H1 (cell line): Measurements from ENCODE around the gene DYSF. TPM values are rescaled to one million over a fixed set of nuclear protein-coding genes. Genes with fewer than 3 reads are reported as not detected.
A peak's percentile ranks its signal among the peaks of the same experiment; 100 is the strongest.

Source experiments
- CTCF ChIA-PET: fragments of 300-600 bp; sonication (Branson Sonifier 250); formaldehyde crosslinking; loops from one replicate; lab custom pipeline; 2021; ENCODE audit not compliant: partially characterized antibody; lab: Charles Lee
- POLR2A ChIA-PET: fragments of 300-600 bp; sonication (Branson Sonifier 250); formaldehyde crosslinking; loops from one replicate; lab custom pipeline; 2021; ENCODE audit warnings: inconsistent platforms; ENCODE audit not compliant: partially characterized antibody; lab: Charles Lee
- DNase-seq, 2 experiments: peaks; one replicate each; pipeline versions ENCODE4 v3.0.0 to v3.0.0-alpha.2; 2010 to 2022; ENCODE audit warnings: low spot score in 2 of 2, low read depth in 1 of 2, mixed read lengths in 1 of 2
- FAIRE-seq: peaks from 2 replicates; lab custom pipeline; 2011; peaks lifted over from hg19 to GRCh38; lab: Jason Lieb, UNC
- H2AFZ ChIP-seq: 2 replicates; pipeline ENCODE4 v1.8.1; 2012; ENCODE audit warnings: low read length, inconsistent platforms
- H2AK5ac ChIP-seq: 2 replicates; pipeline ENCODE4 v1.6.1; 2013; ENCODE audit warnings: low read depth, low read length
- H2BK120ac ChIP-seq: replicated peaks from 2 replicates; pipeline ENCODE3; 2013; ENCODE audit warnings: low read depth, low read length, inconsistent platforms
- H2BK12ac ChIP-seq: 2 replicates; pipeline ENCODE4 v1.6.1; 2013; ENCODE audit warnings: low read depth, low read length
- H2BK15ac ChIP-seq: 2 replicates; pipeline ENCODE4 v1.6.1; 2013; ENCODE audit warnings: low read length
- H2BK20ac ChIP-seq: 2 replicates; pipeline ENCODE4 v1.6.1; 2013; ENCODE audit warnings: low read length
- H2BK5ac ChIP-seq: 2 replicates; pipeline ENCODE4 v1.6.1; 2013; ENCODE audit warnings: low read depth, low read length
- H3K14ac ChIP-seq: 2 replicates; pipeline ENCODE4 v1.6.1; 2013; ENCODE audit warnings: inconsistent platforms; ENCODE audit not compliant: insufficient read length
- H3K18ac ChIP-seq: 2 replicates; pipeline ENCODE4 v1.6.1; 2013; ENCODE audit warnings: low read length; ENCODE audit errors: extremely low read depth
- H3K23ac ChIP-seq: 2 replicates; pipeline ENCODE4 v1.6.1; 2013; ENCODE audit warnings: inconsistent platforms; ENCODE audit not compliant: insufficient read length
- H3K23me2 ChIP-seq: 2 replicates; pipeline ENCODE4 v1.6.1; 2013; ENCODE audit warnings: low read depth, low read length
- H3K27ac ChIP-seq: 2 replicates; pipeline ENCODE4 v1.6.1; 2011; ENCODE audit warnings: low read depth, low read length, inconsistent platforms
- H3K27me3 ChIP-seq, 4 experiments: replicated peaks in 1 of 4; 1 replicate in 1 of 4; 2 replicates in 3 of 4; pipeline versions ENCODE4 v1.6.1 to v1.8.1; 2011 to 2013; ENCODE audit warnings: low read length in 3 of 4, mild to moderate bottlenecking in 3 of 4, inconsistent platforms in 2 of 4, mixed read lengths in 2 of 4, moderate library complexity in 1 of 4; ENCODE audit not compliant: control insufficient read depth in 3 of 4, insufficient read depth in 3 of 4; ENCODE audit errors: extremely low read depth in 1 of 4
- H3K36me3 ChIP-seq, 4 experiments: 2 replicates each; pipeline versions ENCODE4 v1.6.1 to v1.8.1; 2011 to 2013; ENCODE audit warnings: mild to moderate bottlenecking in 4 of 4, low read length in 3 of 4, moderate library complexity in 2 of 4, control low read depth in 1 of 4, inconsistent platforms in 1 of 4; ENCODE audit not compliant: insufficient read depth in 4 of 4, control insufficient read depth in 2 of 4
- H3K4ac ChIP-seq: replicated peaks from 2 replicates; pipeline ENCODE3; 2013; ENCODE audit warnings: low read length, low read depth, mixed read lengths, inconsistent platforms; ENCODE audit not compliant: insufficient read length
- H3K4me1 ChIP-seq, 4 experiments: replicated peaks in 1 of 4; 1 replicate in 1 of 4; 2 replicates in 3 of 4; pipeline versions ENCODE4 v1.6.1 to v1.8.1; 2011 to 2013; ENCODE audit warnings: low read length in 3 of 4, inconsistent platforms in 2 of 4, mixed read lengths in 1 of 4; ENCODE audit not compliant: insufficient read depth in 4 of 4, control insufficient read depth in 3 of 4
- H3K4me2 ChIP-seq, 2 experiments: 2 replicates each; pipeline versions ENCODE4 v1.6.1 to v1.8.1; 2011 to 2013; ENCODE audit warnings: low read depth in 2 of 2, low read length in 2 of 2, control low read depth in 1 of 2, inconsistent platforms in 1 of 2, mild to moderate bottlenecking in 1 of 2; ENCODE audit not compliant: insufficient read depth in 1 of 2
- H3K4me3 ChIP-seq, 4 experiments: fragments of 200-600, 300-600 bp in 1 of 4; sonication (generic), shearing (Covaris generic), sonication (Bioruptor Twin) in 1 of 4; 2 replicates each; pipeline versions ENCODE4 v1.5.1 to v1.8.1; 2011 to 2016; ENCODE audit warnings: low read length in 4 of 4, low read depth in 3 of 4, control low read depth in 2 of 4, inconsistent platforms in 2 of 4, mild to moderate bottlenecking in 2 of 4, mixed read lengths in 1 of 4, moderate library complexity in 1 of 4; ENCODE audit not compliant: insufficient read depth in 2 of 4; ENCODE audit errors: extremely low read depth in 1 of 4
- H3K56ac ChIP-seq: replicated peaks from 2 replicates; pipeline ENCODE3; 2013; ENCODE audit warnings: low read depth, mild to moderate bottlenecking, mixed read lengths, low read length, inconsistent platforms; ENCODE audit not compliant: insufficient read length
- H3K79me1 ChIP-seq: 2 replicates; pipeline ENCODE4 v1.6.1; 2013; ENCODE audit warnings: low read depth, low read length, control low read depth
- H3K79me2 ChIP-seq, 2 experiments: 2 replicates each; pipeline versions ENCODE4 v1.6.1 to v1.8.1; 2012 to 2013; ENCODE audit warnings: low read length in 2 of 2, mild to moderate bottlenecking in 2 of 2, inconsistent platforms in 1 of 2; ENCODE audit not compliant: insufficient read depth in 2 of 2, control insufficient read depth in 1 of 2
- H3K9ac ChIP-seq, 4 experiments: replicated peaks in 1 of 4; 1 replicate in 1 of 4; 2 replicates in 3 of 4; pipeline versions ENCODE4 v1.6.1 to v1.8.1; 2011 to 2013; ENCODE audit warnings: low read depth in 3 of 4, low read length in 3 of 4, control low read depth in 2 of 4, mild to moderate bottlenecking in 2 of 4, moderate library complexity in 2 of 4, inconsistent platforms in 1 of 4; ENCODE audit errors: extremely low read depth in 1 of 4
- H3K9me3 ChIP-seq, 2 experiments: 2 replicates each; pipeline versions ENCODE4 v1.6.1 to v1.8.1; 2012 to 2013; ENCODE audit warnings: mild to moderate bottlenecking in 2 of 2, moderate library complexity in 2 of 2, control low read depth in 1 of 2, inconsistent platforms in 1 of 2, low read depth in 1 of 2, low read length in 1 of 2, mixed read lengths in 1 of 2; ENCODE audit not compliant: insufficient read depth in 2 of 2
- H4K20me1 ChIP-seq, 2 experiments: replicated peaks in 1 of 2; 2 replicates each; pipeline versions ENCODE3 to v1.8.1; 2011 to 2013; ENCODE audit warnings: inconsistent platforms in 2 of 2, low read length in 2 of 2, mild to moderate bottlenecking in 1 of 2; ENCODE audit not compliant: insufficient read depth in 2 of 2, control insufficient read depth in 1 of 2
- H4K5ac ChIP-seq: 2 replicates; pipeline ENCODE4 v1.6.1; 2013; ENCODE audit warnings: low read length, low read depth, mixed read lengths, inconsistent platforms; ENCODE audit not compliant: insufficient read length
- H4K8ac ChIP-seq: 2 replicates; pipeline ENCODE4 v1.8.0; 2013; ENCODE audit warnings: mild to moderate bottlenecking, moderate library complexity, low read length, inconsistent platforms; ENCODE audit not compliant: insufficient read depth; ENCODE audit errors: extremely low read depth
- H4K91ac ChIP-seq: replicated peaks from 2 replicates; pipeline ENCODE3; 2013; ENCODE audit warnings: low read length, mixed read lengths, inconsistent platforms; ENCODE audit not compliant: insufficient read length
- BACH1 ChIP-seq: IDR thresholded peaks from 2 replicates; pipeline ENCODE4 v1.6.1; 2012; ENCODE audit warnings: low read length, improper control_type of control experiment
- RNF2 ChIP-seq: fragments of 200-900, 300-1000 bp; sonication (generic); IDR thresholded peaks from 2 replicates; pipeline ENCODE4 v1.7.1; 2016; ENCODE audit warnings: borderline replicate concordance, low read depth, mild to moderate bottlenecking, antibody characterized with exemption, low read length; ENCODE audit not compliant: poor library complexity, severe bottlenecking; ENCODE audit errors: missing control alignments
- TBP ChIP-seq: IDR thresholded peaks from 2 replicates; pipeline ENCODE4 v1.6.1; 2011; ENCODE audit warnings: low read depth, low read length, improper control_type of control experiment
- WGBS, 2 experiments: shearing (Covaris generic) in 1 of 2; methylation state at CpG; one replicate each; pipeline versions ENCODE4 v1.1.6 to v1.1.7; 2013 to 2015; ENCODE audit warnings: low lambda C conversion rate in 2 of 2, mixed read lengths in 2 of 2, inconsistent platforms in 1 of 2, low coverage in 1 of 2, missing lambda C conversion rate in 1 of 2; ENCODE audit not compliant: insufficient replicate concordance in 2 of 2, insufficient coverage in 1 of 2, insufficient read length in 1 of 2; ENCODE audit errors: extremely low coverage in 1 of 2, missing lambda C conversion rate in 1 of 2; 5-methylcytosine and 5-hydroxymethylcytosine counted together
- polyA plus RNA-seq, 7 experiments: library from polyadenylated mRNA; depleted of rRNA in 3 of 7; stranded (reverse) in 5 of 7; unstranded in 2 of 7; fragments of >200 nt in 5 of 7; fragments of 200-250 nt in 2 of 7; gene quantifications; 1 replicate in 5 of 7; 2 replicates in 1 of 7; 4 replicates in 1 of 7; pipeline versions ENCODE4 v1.2.1 to v1.2.3, GENCODE V29; 2011 to 2013; ENCODE audit warnings: missing spikeins in 2 of 7, mixed read lengths in 2 of 7
- total RNA-seq: library from RNA; stranded (reverse); fragmentation: NEBNext Ultra II Directional; extraction: Animal tissue kit (Norgen Biotek cat#: 25700); gene quantifications from 2 replicates; pipeline ENCODE4 v1.2.1, GENCODE V29; 2021

The DYSF gene
- total and polyA plus RNA-seq, 2 of the 8 experiments (the other 6 are each of a cell fraction or from before 2014, with no cell fraction given), result 5.8 to 7.1 TPM

- ChIA-PET POLR2A (interaction anchor here (1.6 to 7.3 kb wide), 3 partner anchors 11 to 134 kb away, joined by 4 to 51 read pairs (median 4); partner anchors contain the start of genes DYSF and ZNF638), CTCF (interaction anchor here (4.3 to 11.9 kb wide), 3 partner anchors 10 to 43 kb away, joined by 47 to 238 read pairs (median 66); partner anchors contain the start of gene DYSF)
- H3K27ac ChIP-seq, result no peak overlapping the region
- H3K4ac ChIP-seq, result no peak overlapping the region
- H2BK5ac ChIP-seq, result no peak overlapping the region
- H3K18ac ChIP-seq, result 0 out of 2 replicates have a peak overlapping the region, but pooled peaks have one; percentile 14
- H3K9me3 ChIP-seq, result no peaks in the 10 kb centered on the region
- TF ChIP-seq RNF2 (peak; percentile 41), TBP (no peak), BACH1 (no peak)
- FAIRE-seq (no peak), DNase-seq (no peak)
- no peak overlapping the region for H3K9ac ChIP-seq
- H4K8ac ChIP-seq, result no peak overlapping the region
- no peak overlapping the region for H2BK12ac ChIP-seq
- no peak overlapping the region for H4K91ac ChIP-seq
- H3K14ac ChIP-seq, result no peak overlapping the region
- H2BK15ac ChIP-seq, result 0 out of 2 replicates have a peak overlapping the region, but pooled peaks have one; percentile 8
- H2AFZ ChIP-seq, result no peak overlapping the region
- H4K5ac ChIP-seq, result no peak overlapping the region
- no peak overlapping the region for H2BK20ac ChIP-seq
- H2AK5ac ChIP-seq, result no peak overlapping the region
- H3K79me2 ChIP-seq, result no peaks in the 10 kb centered on the region
- peak overlapping the region; percentile 35 to 62 (median 56) for H3K4me3 ChIP-seq
- H3K56ac ChIP-seq, result no peak overlapping the region
- H3K4me2 ChIP-seq, result peak overlapping the region; percentile 68 to 96
- peaks cover 0 to 16% (median 6%) of the 10 kb centered on the region in 4 experiments; a peak in 5 of 7 replicates for H3K4me1 ChIP-seq
- peaks cover 11% of the 10 kb centered on the region in 2 experiments for H4K20me1 ChIP-seq
- H3K79me1 ChIP-seq, result no peaks in the 10 kb centered on the region
- H3K23me2 ChIP-seq, result peaks cover 15% of the 10 kb centered on the region; the same call in 1 of the 2 replicates
- H3K27me3 ChIP-seq, result peaks cover 41 to 84% (median 83%) of the 10 kb centered on the region in 4 experiments
- no peak overlapping the region for H2BK120ac ChIP-seq
- no peak overlapping the region for H3K23ac ChIP-seq
- 11% methylated on average over 23 of the region's 23 CpGs; no CpG with 5 or more reads in 1 of the 2 experiments for WGBS, 2 experiments
- no peaks in the 10 kb centered on the region for H3K36me3 ChIP-seq
These were observed 12.6 kb downstream of the DYSF start for GRCh38 chr2:71465961-71466300.
